ENCODE data around the gene OAS1.
"Not testable (repeated sequence)": the region's sequence is repeated elsewhere in the genome, so short reads cannot be mapped to it uniquely, and the experiment has no call there.

Gene OAS1

DNA sequence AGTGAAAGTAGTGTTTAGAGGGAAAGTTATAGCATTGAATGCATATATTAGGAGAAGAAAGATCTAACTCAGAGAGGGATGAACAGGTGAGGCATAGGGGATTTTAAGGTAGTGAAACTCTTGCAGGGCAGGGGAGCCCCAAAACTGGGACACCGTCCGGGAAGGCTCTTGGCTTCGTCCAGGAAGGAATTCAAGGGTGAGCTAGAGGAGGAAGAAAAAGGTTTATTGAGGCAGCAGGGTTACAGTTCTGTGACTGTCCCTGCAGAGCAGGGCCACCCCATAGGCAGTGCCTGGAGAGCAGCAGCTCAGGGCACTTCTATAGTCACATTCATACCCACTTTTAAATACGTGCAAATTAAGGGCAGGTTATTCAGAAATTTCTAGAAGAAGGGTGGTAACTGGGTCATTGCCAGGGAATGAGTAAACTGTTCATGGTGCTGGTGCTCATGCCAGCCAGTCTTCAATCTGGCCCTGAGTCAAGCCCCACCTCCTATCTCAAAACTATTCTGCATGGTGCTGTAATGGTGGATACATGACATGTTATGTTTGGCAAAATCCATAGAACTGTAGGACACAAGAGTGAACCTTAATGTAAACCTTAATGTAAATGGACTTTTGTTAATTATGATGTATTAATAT, 1.2 kb upstream of the OAS1 start:
- DNase-seq (ENCODE audit: low spot score in 2 of 2) (no peak), ATAC-seq (replicated peaks; ENCODE audit: extremely low read depth, poor library complexity, severe bottlenecking) (no peak)
- Mint-ChIP-seq H3K9me3 (no peaks in the 10 kb centered on the region), H3K4me1 (peaks cover 56% of the 10 kb centered on the region), H3K27ac (ENCODE audit: low read depth) (no peak overlapping the region), H3K4me3 (no peak overlapping the region), H3K27me3 (no peaks in the 10 kb centered on the region), H3K36me3 (ENCODE audit: insufficient read depth) (peaks cover 7% of the 10 kb centered on the region)

- no peak for DNase-seq (ENCODE audit: low spot score in 2 of 2)
- Mint-ChIP-seq H3K4me1 (peaks cover 60% of the 10 kb centered on the region), H3K9me3 (no peaks in the 10 kb centered on the region), H3K27ac (ENCODE audit: low read depth) (peak overlapping the region; percentile 94), H3K36me3 (ENCODE audit: insufficient read depth) (peaks cover 13% of the 10 kb centered on the region), H3K4me3 (peak overlapping the region; percentile 97), H3K27me3 (no peaks in the 10 kb centered on the region)
- ATAC-seq (replicated peaks; ENCODE audit: extremely low read depth, poor library complexity, severe bottlenecking), result peak; percentile 31
Observed at GRCh38 chr12:112907415-112908157, 824 bp downstream of the OAS1 start.

DNA sequence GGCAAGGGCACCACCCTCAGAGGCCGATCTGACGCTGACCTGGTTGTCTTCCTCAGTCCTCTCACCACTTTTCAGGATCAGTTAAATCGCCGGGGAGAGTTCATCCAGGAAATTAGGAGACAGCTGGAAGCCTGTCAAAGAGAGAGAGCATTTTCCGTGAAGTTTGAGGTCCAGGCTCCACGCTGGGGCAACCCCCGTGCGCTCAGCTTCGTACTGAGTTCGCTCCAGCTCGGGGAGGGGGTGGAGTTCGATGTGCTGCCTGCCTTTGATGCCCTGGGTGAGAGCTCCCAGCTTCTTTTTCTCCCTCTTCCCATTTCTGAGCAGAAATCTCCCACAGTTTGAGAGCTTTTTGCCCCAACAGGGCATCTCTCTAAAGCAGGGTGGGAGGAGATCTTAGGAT, 1.8 kb downstream of the OAS1 start:
- DNase-seq (ENCODE audit: low spot score in 2 of 2) (no peak), ATAC-seq (replicated peaks; ENCODE audit: extremely low read depth, poor library complexity, severe bottlenecking) (no peak)
- peak overlapping the region; percentile 94 for H3K27ac Mint-ChIP-seq (ENCODE audit: low read depth)
- no peaks in the 10 kb centered on the region for H3K27me3 Mint-ChIP-seq
- peaks cover 59% of the 10 kb centered on the region for H3K4me1 Mint-ChIP-seq
- H3K4me3 Mint-ChIP-seq, result peak overlapping the region; percentile 97
- H3K9me3 Mint-ChIP-seq, result peaks cover 9% of the 10 kb centered on the region
- peaks cover 13% of the 10 kb centered on the region for H3K36me3 Mint-ChIP-seq (ENCODE audit: insufficient read depth)

- Mint-ChIP-seq H3K9me3 (peaks cover 10% of the 10 kb centered on the region), H3K4me1 (peaks cover 55% of the 10 kb centered on the region), H3K36me3 (ENCODE audit: insufficient read depth) (peaks cover 13% of the 10 kb centered on the region), H3K4me3 (peak overlapping the region; percentile 97), H3K27me3 (no peaks in the 10 kb centered on the region), H3K27ac (ENCODE audit: low read depth) (peak overlapping the region; percentile 94)
- DNase-seq (ENCODE audit: low spot score in 2 of 2) (no peak), ATAC-seq (replicated peaks; ENCODE audit: extremely low read depth, poor library complexity, severe bottlenecking) (no peak)
Observed at GRCh38 chr12:112909693-112910092, 2.9 kb downstream of the OAS1 start.

GRCh38 chr12:112913038-112913688, 6.4 kb downstream of the OAS1 start:
- Mint-ChIP-seq H3K4me1 (peaks cover 47% of the 10 kb centered on the region), H3K4me3 (no peak overlapping the region), H3K27me3 (no peaks in the 10 kb centered on the region), H3K36me3 (ENCODE audit: insufficient read depth) (peaks cover 13% of the 10 kb centered on the region), H3K27ac (ENCODE audit: low read depth) (no peak overlapping the region), H3K9me3 (peaks cover 10% of the 10 kb centered on the region)
- DNase-seq (ENCODE audit: low spot score in 2 of 2) (no peak), ATAC-seq (replicated peaks; ENCODE audit: extremely low read depth, poor library complexity, severe bottlenecking) (no peak)

- H3K27ac Mint-ChIP-seq (ENCODE audit: low read depth); DNase-seq (ENCODE audit: low spot score in 2 of 2); H3K27me3 Mint-ChIP-seq; H3K4me3 Mint-ChIP-seq; ATAC-seq (replicated peaks; ENCODE audit: extremely low read depth, poor library complexity, severe bottlenecking): not testable (repeated sequence)
- Mint-ChIP-seq H3K9me3 (peaks cover 10% of the 10 kb centered on the region), H3K36me3 (ENCODE audit: insufficient read depth) (peaks cover 16% of the 10 kb centered on the region), H3K4me1 (peaks cover 39% of the 10 kb centered on the region)
Observed at GRCh38 chr12:112913888-112914287, 7.1 kb downstream of the OAS1 start.

DNA sequence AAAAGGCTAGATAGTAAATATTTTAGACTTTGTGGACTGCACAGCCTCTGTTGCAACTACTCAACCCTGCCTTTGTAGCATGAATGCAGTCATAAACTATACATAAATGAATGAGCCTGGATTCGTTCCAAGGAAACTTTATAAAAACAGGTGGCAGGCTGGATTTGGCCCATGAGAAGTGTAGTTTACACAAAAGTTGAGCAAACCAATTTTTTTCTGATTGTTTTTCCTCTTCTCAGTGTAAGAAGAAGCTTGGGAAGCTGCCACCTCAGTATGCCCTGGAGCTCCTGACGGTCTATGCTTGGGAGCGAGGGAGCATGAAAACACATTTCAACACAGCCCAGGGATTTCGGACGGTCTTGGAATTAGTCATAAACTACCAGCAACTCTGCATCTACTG, 9.5 kb downstream of the OAS1 start:
- no peak overlapping the region for H3K4me3 Mint-ChIP-seq
- no peak for ATAC-seq (replicated peaks; ENCODE audit: extremely low read depth, poor library complexity, severe bottlenecking)
- H3K9me3 Mint-ChIP-seq, result peaks cover 10% of the 10 kb centered on the region
- H3K27ac Mint-ChIP-seq (ENCODE audit: low read depth), result no peak overlapping the region
- peaks cover 15% of the 10 kb centered on the region for H3K36me3 Mint-ChIP-seq (ENCODE audit: insufficient read depth)
- H3K4me1 Mint-ChIP-seq, result peaks cover 15% of the 10 kb centered on the region
- H3K27me3 Mint-ChIP-seq, result no peaks in the 10 kb centered on the region
- DNase-seq (ENCODE audit: low spot score in 2 of 2), result no peak

GRCh38 chr12:112919121-112919520, 12.4 kb downstream of the OAS1 start:
- no peak for DNase-seq (ENCODE audit: low spot score in 2 of 2)
- Mint-ChIP-seq H3K36me3 (ENCODE audit: insufficient read depth) (peaks cover 11% of the 10 kb centered on the region), H3K4me3 (no peak overlapping the region), H3K27me3 (no peaks in the 10 kb centered on the region), H3K4me1 (peaks cover 14% of the 10 kb centered on the region), H3K27ac (ENCODE audit: low read depth) (no peak overlapping the region), H3K9me3 (no peaks in the 10 kb centered on the region)
- ATAC-seq (replicated peaks; ENCODE audit: extremely low read depth, poor library complexity, severe bottlenecking), result no peak

GRCh38 chr12:112924986-112925385, 18.2 kb downstream of the OAS1 start:
- H3K27me3 Mint-ChIP-seq, result no peaks in the 10 kb centered on the region
- H3K27ac Mint-ChIP-seq (ENCODE audit: low read depth), result no peak overlapping the region
- H3K9me3 Mint-ChIP-seq, result no peaks in the 10 kb centered on the region
- H3K4me1 Mint-ChIP-seq, result peaks cover 6% of the 10 kb centered on the region
- no peaks in the 10 kb centered on the region for H3K36me3 Mint-ChIP-seq (ENCODE audit: insufficient read depth)
- no peak for ATAC-seq (replicated peaks; ENCODE audit: extremely low read depth, poor library complexity, severe bottlenecking)
- H3K4me3 Mint-ChIP-seq, result no peak overlapping the region
- no peak for DNase-seq (ENCODE audit: low spot score in 2 of 2)

DNA sequence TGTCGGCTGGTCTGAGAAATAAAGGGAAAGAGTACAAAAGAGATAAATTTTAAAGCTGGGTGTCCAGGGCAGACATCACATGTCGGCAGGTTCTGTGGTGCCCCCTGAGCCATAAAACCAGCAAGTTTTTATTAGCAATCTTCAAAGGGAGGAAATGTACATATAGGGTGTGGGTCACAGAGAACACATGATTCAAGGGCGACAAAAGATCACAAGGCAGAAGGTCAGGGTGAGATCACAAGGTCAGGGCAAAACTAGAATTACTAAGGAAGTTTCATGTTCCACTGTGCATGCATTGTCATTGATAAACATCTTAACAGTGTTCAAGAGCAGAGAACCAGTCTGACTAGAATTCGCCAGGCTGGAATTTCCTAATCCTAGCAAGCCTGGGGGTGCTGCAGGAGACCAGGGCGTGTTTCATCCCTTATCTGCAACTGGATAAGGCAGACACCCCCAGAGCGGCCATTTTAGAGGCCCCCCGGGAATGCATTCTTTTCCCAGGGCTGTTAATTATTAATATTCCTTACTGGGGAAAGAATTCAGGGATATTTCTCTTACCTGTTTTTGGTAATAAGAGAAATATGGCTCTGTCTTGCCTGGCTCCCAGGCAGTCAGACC, 19.8 kb downstream of the OAS1 start:
- H3K9me3 Mint-ChIP-seq; H3K4me3 Mint-ChIP-seq; H3K27me3 Mint-ChIP-seq; DNase-seq (ENCODE audit: low spot score in 2 of 2); H3K36me3 Mint-ChIP-seq (ENCODE audit: insufficient read depth); H3K27ac Mint-ChIP-seq (ENCODE audit: low read depth); H3K4me1 Mint-ChIP-seq; ATAC-seq (replicated peaks; ENCODE audit: extremely low read depth, poor library complexity, severe bottlenecking): not testable (repeated sequence)

DNA sequence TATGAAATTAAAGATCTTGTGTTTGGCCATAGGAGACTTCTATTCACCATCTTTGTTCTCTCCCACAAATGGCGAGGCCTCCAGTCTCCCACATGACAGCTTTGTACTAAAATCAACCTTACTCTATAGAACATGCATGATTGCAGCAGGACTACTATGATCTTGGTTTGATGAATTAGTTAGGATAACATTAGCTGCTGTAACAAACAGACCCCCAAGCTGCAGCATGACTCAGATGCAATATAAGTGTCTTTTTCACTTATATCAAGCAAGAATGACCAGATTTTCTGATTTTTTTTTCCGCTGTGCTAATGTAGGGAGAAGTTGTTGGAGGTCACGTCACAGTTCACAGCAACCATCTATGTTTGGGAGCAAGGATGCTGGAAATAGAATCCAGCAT, 20.7 kb downstream of the OAS1 start:
- no peaks in the 10 kb centered on the region for H3K9me3 Mint-ChIP-seq
- H3K27ac Mint-ChIP-seq (ENCODE audit: low read depth), result no peak overlapping the region
- ATAC-seq (replicated peaks; ENCODE audit: extremely low read depth, poor library complexity, severe bottlenecking) (no peak), DNase-seq (ENCODE audit: low spot score in 2 of 2) (no peak)
- no peaks in the 10 kb centered on the region for H3K36me3 Mint-ChIP-seq (ENCODE audit: insufficient read depth)
- no peak overlapping the region for H3K4me3 Mint-ChIP-seq
- no peaks in the 10 kb centered on the region for H3K27me3 Mint-ChIP-seq
- H3K4me1 Mint-ChIP-seq, result peaks cover 6% of the 10 kb centered on the region

DNA sequence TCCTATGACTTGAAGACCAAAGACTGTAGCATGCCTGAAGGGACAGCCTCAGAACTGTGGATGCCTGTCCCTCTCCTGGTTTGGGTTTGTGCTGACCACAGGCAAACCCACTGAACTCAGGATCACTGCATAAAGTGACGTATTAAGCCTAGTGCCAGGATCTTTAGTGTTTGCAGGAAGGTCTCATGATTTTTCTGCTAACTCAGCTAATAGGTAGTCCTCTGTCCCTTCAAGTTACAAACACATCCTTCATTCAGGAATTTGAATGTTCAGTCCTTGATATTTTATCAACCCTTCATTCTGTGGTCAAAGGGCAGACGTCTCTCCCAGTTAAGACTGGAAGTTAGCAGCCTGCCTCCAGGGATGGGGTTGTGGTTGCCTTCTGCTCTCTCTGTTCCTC, 21.2 kb downstream of the OAS1 start:
- DNase-seq (ENCODE audit: low spot score in 2 of 2) (no peak), ATAC-seq (replicated peaks; ENCODE audit: extremely low read depth, poor library complexity, severe bottlenecking) (no peak)
- Mint-ChIP-seq H3K9me3 (no peaks in the 10 kb centered on the region), H3K4me3 (no peak overlapping the region), H3K36me3 (ENCODE audit: insufficient read depth) (no peaks in the 10 kb centered on the region), H3K27ac (ENCODE audit: low read depth) (no peak overlapping the region), H3K27me3 (no peaks in the 10 kb centered on the region), H3K4me1 (peaks cover 6% of the 10 kb centered on the region)

Measured in central memory CD8-positive, alpha-beta T cell (primary cell).